Epithelial cell of proximal tubule (primary cell): ENCODE data around the gene FOXK2. TPM values are rescaled to one million over a fixed set of nuclear protein-coding genes. Genes with fewer than 3 reads are reported as not detected.

ENCODE experiments used
- DNase-seq: peaks from one replicate; pipeline ENCODE4 v3.0.0-alpha.2; 2011; ENCODE audit warnings: low read depth
- H3K4me3 ChIP-seq: 2 replicates; pipeline ENCODE4 v1.5.1; 2011; ENCODE audit warnings: low read depth, mild to moderate bottlenecking, low read length
- CTCF ChIP-seq: conservative IDR thresholded peaks from 2 replicates; pipeline ENCODE4 v1.5.1; 2012; ENCODE audit warnings: low read depth, mild to moderate bottlenecking, low read length
- total RNA-seq: library from RNA; depleted of rRNA; stranded (reverse); fragments of >200 nt; gene quantifications from 2 replicates; pipeline ENCODE4 v1.2.3, GENCODE V29; 2015

FOXK2 gene
- total RNA-seq, 1 donor from 2014 or later: 33.4 TPM

GRCh38 chr17:82542439-82542838 lies 22.9 kb downstream of the FOXK2 start:
- H3K4me3 ChIP-seq: no peak overlapping the region
- no peak for TF ChIP-seq CTCF
- no peak for DNase-seq

GRCh38 chr17:82544431-82545070 lies 25.0 kb downstream of the FOXK2 start:
- no peak for DNase-seq
- no peak overlapping the region for H3K4me3 ChIP-seq
- no peak for TF ChIP-seq CTCF

DNA sequence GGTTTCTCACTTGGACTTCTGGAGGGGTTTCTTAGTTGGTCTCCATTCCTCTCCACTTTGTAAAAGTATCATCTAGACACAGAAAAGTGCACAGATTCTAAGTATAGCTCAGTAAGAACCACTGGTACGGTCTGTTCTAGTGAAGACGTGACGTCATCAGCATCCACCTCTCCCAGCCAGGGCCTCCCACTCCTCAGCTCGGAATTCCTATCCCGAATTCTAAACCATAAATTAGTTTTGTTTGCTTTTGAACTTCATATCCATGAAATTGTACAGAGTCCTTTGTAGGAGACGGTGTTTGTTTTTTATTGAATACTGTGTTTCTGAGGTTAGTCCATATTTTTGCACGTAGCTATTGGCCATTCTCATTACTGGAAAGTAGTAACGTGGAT lies 25.5 kb downstream of the FOXK2 start:
- DNase-seq: no peak
- TF ChIP-seq CTCF: no peak
- no peak overlapping the region for H3K4me3 ChIP-seq

DNA sequence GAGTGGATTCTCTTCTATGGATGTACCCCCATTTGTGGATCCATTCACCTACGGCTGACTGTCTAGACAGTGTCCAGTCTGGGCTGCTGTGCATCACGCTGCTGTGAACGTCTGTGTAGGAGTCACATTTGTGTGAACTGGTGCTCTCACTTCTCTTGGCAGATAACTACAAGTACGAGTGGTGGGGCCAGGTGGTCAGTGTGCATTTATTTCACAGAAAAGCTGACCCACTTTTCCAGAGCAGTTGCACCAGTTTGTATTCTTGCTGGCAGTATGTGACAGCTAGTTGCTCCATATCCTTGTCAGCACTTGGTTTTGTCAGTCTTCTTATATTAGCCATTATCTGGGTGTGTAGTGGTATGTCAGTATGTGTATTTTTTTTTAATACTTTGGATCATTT lies 28.4 kb downstream of the FOXK2 start:
- no peak for TF ChIP-seq CTCF
- no peak for DNase-seq
- H3K4me3 ChIP-seq: no peak overlapping the region

GRCh38 chr17:82548681-82549303 lies 29.3 kb downstream of the FOXK2 start:
- no peak for TF ChIP-seq CTCF
- no peak overlapping the region for H3K4me3 ChIP-seq
- no peak for DNase-seq

GRCh38 chr17:82551779-82552457 lies 32.4 kb downstream of the FOXK2 start:
- TF ChIP-seq CTCF: peak; percentile 71
- no peak for DNase-seq
- no peak overlapping the region for H3K4me3 ChIP-seq
